GM18519 (cell line): ENCODE results near the gene IDH2.

Experiments used
- ATAC-seq: cut with Tn5 transposase; IDR thresholded peaks from one replicate; pipeline ENCODE4 v1.9.1; 2021; ENCODE audit warnings: mild to moderate bottlenecking, moderate library complexity; ENCODE audit not compliant: unreplicated experiment, low FRiP score

IDH2 gene

GRCh38 chr15:90033448-90033847 is 68.8 kb downstream of the IDH2 start:
- ATAC-seq, result no peak
